Heart left ventricle (tissue), 16 donors: ENCODE measurements around the gene UBASH3A. TPM values are rescaled to one million over a fixed set of nuclear protein-coding genes. Genes with fewer than 3 reads are reported as not detected.

ENCODE experiments used
- ATAC-seq, 4 donors: fragments of 200-7000 bp; cut with Tn5 transposase; one replicate each; pipeline ENCODE4 v1.9.1; 2020 to 2022; ENCODE audit warnings: moderate library complexity in 4 of 4, mild to moderate bottlenecking in 3 of 4, moderate number of reproducible peaks in 1 of 4
- DNase-seq, 5 donors: peaks; one replicate each; pipeline ENCODE4 v3.0.0-alpha.2; 2020
- H3K27ac ChIP-seq, 12 donors: fragments of 200-600 bp; sonication (generic) in 4 of 12; one replicate each; pipeline versions ENCODE4 v1.5.0 to v1.8.0; 2016 to 2022; ENCODE audit warnings: mild to moderate bottlenecking in 2 of 12
- H3K27me3 ChIP-seq, 9 donors: fragments of 200-600 bp; sonication (generic) in 2 of 9; one replicate each; pipeline versions ENCODE4 v1.5.1 to v1.8.0; 2016 to 2022; ENCODE audit warnings: mild to moderate bottlenecking in 3 of 9
- H3K36me3 ChIP-seq, 9 donors: fragments of 200-600 bp; sonication (generic) in 2 of 9; one replicate each; pipeline versions ENCODE4 v1.5.0 to v1.8.0; 2018 to 2022; ENCODE audit warnings: mild to moderate bottlenecking in 2 of 9
- H3K4me1 ChIP-seq, 12 donors: fragments of 200-600 bp; sonication (generic) in 4 of 12; one replicate each; pipeline versions ENCODE4 v1.5.0 to v1.8.0; 2016 to 2022; ENCODE audit warnings: mild to moderate bottlenecking in 3 of 12
- H3K4me3 ChIP-seq, 12 donors: fragments of 200-600 bp; sonication (generic) in 4 of 12; one replicate each; pipeline versions ENCODE4 v1.5.0 to v1.8.0; 2017 to 2022; ENCODE audit warnings: mild to moderate bottlenecking in 9 of 12, moderate library complexity in 4 of 12
- H3K9me3 ChIP-seq, 12 donors: fragments of 200-600 bp; sonication (generic) in 4 of 12; one replicate each; pipeline versions ENCODE4 v1.5.0 to v1.8.0; 2016 to 2022; ENCODE audit warnings: mild to moderate bottlenecking in 1 of 12
- POLR2A ChIP-seq, 2 donors: fragments of 450-650 bp; IDR thresholded peaks; one replicate each; pipeline ENCODE4 v1.6.1; 2017; ENCODE audit warnings: antibody characterized with exemption in 2 of 2, mild to moderate bottlenecking in 2 of 2, moderate library complexity in 2 of 2
- WGBS, 4 donors: extraction: QIAGEN DNeasy Blood & Tissue Kit in 2 of 4; methylation state at CpG; one replicate each; pipeline versions ENCODE4 v1.1.5 to v1.1.7; 2013 to 2018; 5-methylcytosine and 5-hydroxymethylcytosine counted together
- intact Hi-C, 10 donors: fragments of 100-400 bp; cut with DNase I; formaldehyde crosslinking; loops; one replicate each; pipeline versions ENCODE4 v1.11.1 to v1.14.2; 2022
- polyA plus RNA-seq, 2 donors: library from polyadenylated mRNA; stranded (reverse); fragments of 200-250 nt; gene quantifications; one replicate each; pipeline ENCODE4 v1.2.3, GENCODE V29; 2013
- total RNA-seq, 9 donors: library from RNA; depleted of rRNA in 2 of 9; stranded (reverse); fragments of >200 nt in 2 of 9; fragmentation: NEBNext Ultra II Directional in 3 of 9; extraction: Animal tissue kit (Norgen Biotek cat#: 25700) in 3 of 9; gene quantifications; one replicate each; pipeline versions ENCODE4 v1.1.0 to v1.2.4, GENCODE V29; 2016 to 2023
- TF ChIP-seq, protein P1 (sequence below), 12 donors: fragments of 200-600 bp; sonication (generic) in 4 of 12; IDR thresholded peaks; one replicate each; pipeline versions ENCODE4 v1.5.0 to v1.8.0; 2018 to 2022; ENCODE audit warnings: antibody characterized with exemption in 12 of 12, mild to moderate bottlenecking in 5 of 12
- donor health status: ischemic (EF 13 %, LVEDD 7.1; RV severe dilation, severe dysfunction).
- donor health status: healthy with polysubstance abuse.
- donor health status: DM: no; HTN: yes; CAD: no.
- donor health status: DM: no; HTN: no; CAD: no.
- donor health status: ischemic (EF 25% LVEDD 6.9; RV normal size, moderate dysfunction).
- donor health status: ischemic (EF 25% LVEDD 5.7; RV mildly dilated, moderate dysfunction).
- donor health status: healthy.
- donor health status: DM: yes; HTN: yes; CAD: no.
- donor health status: ischemic (EF 35%, LVEDD 5.7; RV mildly dilated, moderate dysfunction).
- donor health status: nonischemic (EF 11% LVEDD 7.7; RV severe dilation, severe dysfunction).
- donor health status: DM: yes; HTN: yes; CAD: no.
- donor health status: PGD.
- donor health status: ischemic (EF 29% LVEDD 5.4; RV normal size, mild dysfunction).
- donor health status: nonischemic (EF 23%, LVEDD 6.1; RV moderate dilation, normal function).

The UBASH3A gene
- total and polyA plus RNA-seq, 11 donors = 0.04 to 2.4 (median 0.47) TPM; not detected in 7

DNA sequence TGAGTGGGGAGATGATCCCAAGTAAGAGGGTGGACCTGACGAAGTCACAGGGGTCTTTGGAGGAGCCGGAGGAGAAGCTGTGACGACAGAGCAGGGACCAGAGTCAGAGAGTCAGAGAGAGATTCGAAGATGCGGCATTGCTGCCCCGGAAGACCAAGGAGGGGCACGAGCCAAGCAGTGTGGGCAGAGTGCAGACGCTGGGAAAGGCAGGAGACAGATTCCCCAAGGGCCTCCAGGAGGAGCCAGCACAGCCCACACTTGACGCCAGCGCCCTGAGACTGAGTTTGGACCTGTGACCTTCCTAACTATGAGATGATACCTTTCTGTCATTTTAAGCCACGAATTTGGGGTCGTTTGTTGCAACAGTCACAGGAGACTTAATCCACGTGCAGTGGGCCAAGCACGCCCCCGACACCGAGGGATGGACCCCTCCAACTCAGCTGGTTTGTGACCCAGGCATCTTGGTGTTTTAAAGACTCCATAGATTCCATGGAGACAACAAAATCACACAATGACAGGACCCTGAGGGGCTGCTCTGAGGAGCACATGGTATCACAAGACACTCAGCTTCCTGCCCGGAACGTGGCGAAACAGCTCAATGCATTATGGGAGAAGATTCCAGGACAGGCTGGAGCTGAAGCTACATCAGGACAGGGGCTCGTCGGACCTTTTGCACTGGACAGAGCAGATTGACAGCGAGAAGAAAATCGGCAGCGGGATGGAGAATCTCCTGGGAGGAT, 26.3 kb upstream of the UBASH3A start:
- Histone ChIP-seq H3K27me3 (peaks cover 0 to 28% (median 3%) of the 10 kb centered on the region in 9 donors), H3K4me1 (no peaks in the 10 kb centered on the region), H3K27ac (no peak overlapping the region), H3K9me3 (peaks cover 0 to 13% (median 3%) of the 10 kb centered on the region in 12 donors), H3K4me3 (no peak overlapping the region), H3K36me3 (no peaks in the 10 kb centered on the region)
- WGBS, 4 donors = 73 to 81% (median 77%) methylated on average over 24 of the region's 24 CpGs
- DNase-seq = no peak
- no peak for ATAC-seq
- intact Hi-C loops = no loop called here
- TF ChIP-seq, protein P1, sequence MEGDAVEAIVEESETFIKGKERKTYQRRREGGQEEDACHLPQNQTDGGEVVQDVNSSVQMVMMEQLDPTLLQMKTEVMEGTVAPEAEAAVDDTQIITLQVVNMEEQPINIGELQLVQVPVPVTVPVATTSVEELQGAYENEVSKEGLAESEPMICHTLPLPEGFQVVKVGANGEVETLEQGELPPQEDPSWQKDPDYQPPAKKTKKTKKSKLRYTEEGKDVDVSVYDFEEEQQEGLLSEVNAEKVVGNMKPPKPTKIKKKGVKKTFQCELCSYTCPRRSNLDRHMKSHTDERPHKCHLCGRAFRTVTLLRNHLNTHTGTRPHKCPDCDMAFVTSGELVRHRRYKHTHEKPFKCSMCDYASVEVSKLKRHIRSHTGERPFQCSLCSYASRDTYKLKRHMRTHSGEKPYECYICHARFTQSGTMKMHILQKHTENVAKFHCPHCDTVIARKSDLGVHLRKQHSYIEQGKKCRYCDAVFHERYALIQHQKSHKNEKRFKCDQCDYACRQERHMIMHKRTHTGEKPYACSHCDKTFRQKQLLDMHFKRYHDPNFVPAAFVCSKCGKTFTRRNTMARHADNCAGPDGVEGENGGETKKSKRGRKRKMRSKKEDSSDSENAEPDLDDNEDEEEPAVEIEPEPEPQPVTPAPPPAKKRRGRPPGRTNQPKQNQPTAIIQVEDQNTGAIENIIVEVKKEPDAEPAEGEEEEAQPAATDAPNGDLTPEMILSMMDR (IDR thresholded peaks at IDR 0.05) = no peak
- TF ChIP-seq POLR2A (IDR thresholded peaks at IDR 0.05) = no peak

DNA sequence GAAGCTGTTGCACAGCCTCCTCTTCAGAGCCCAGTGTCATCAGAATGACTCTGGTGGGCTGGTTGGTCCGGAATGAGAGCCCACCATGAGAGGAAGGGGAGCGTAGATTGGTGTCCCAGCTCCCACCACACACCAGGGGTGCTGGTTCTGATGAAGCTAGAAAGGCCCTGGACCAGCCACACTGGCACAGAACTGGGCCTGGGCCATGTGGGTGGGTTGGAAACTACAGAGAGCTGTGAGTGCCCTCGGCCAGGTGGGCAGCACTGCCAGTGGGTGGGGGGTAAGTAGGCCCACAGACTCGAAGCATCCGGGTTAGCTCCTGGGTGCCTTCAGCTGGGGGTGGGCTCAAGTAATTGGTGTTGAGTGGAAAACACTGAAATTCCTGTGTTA, 25.8 kb upstream of the UBASH3A start:
- peaks cover 0 to 28% (median 3%) of the 10 kb centered on the region in 9 donors for H3K27me3 ChIP-seq
- no peak overlapping the region for H3K4me3 ChIP-seq
- ATAC-seq = no peak
- WGBS, 4 donors = 86 to 91% (median 89%) methylated on average over 5 of the region's 5 CpGs
- H3K4me1 ChIP-seq = no peaks in the 10 kb centered on the region
- H3K36me3 ChIP-seq = no peaks in the 10 kb centered on the region
- DNase-seq = no peak
- TF ChIP-seq, protein P1 (IDR thresholded peaks at IDR 0.05) = no peak
- no peak for TF ChIP-seq POLR2A (IDR thresholded peaks at IDR 0.05)
- peaks cover 0 to 15% (median 4%) of the 10 kb centered on the region in 12 donors for H3K9me3 ChIP-seq
- intact Hi-C loops = no loop called here
- H3K27ac ChIP-seq = no peak overlapping the region

DNA sequence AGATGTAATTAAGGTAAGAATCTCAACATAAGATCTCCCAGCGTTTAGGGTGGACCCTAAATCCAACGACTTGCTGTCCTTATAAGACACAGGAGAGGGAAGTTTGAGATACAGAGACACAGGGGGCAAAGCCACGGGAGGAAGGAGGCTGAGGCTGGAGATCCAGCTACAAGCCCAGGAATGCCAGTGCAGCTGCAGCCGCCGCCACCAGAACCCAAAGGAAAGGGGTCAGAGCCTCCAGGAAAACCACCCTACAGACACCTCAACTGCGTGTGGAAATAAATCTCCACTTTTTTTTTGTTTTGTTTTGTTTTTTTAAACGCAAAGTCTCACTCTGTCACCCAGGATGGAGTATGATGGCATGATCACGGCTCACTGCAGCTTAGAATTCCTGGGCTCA, 25.3 kb upstream of the UBASH3A start:
- no peaks in the 10 kb centered on the region for H3K4me1 ChIP-seq
- ATAC-seq = no peak
- H3K9me3 ChIP-seq = peaks cover 0 to 15% (median 4%) of the 10 kb centered on the region in 12 donors
- intact Hi-C loops = no loop called here
- 78 to 83% (median 80%) methylated on average over 8 of the region's 8 CpGs for WGBS, 4 donors
- H3K27me3 ChIP-seq = peaks cover 0 to 28% (median 3%) of the 10 kb centered on the region in 9 donors
- H3K4me3 ChIP-seq = no peak overlapping the region
- DNase-seq = no peak
- H3K27ac ChIP-seq = no peak overlapping the region
- H3K36me3 ChIP-seq = no peaks in the 10 kb centered on the region
- TF ChIP-seq, protein P1 (IDR thresholded peaks at IDR 0.05) = no peak
- TF ChIP-seq POLR2A (IDR thresholded peaks at IDR 0.05) = no peak

DNA sequence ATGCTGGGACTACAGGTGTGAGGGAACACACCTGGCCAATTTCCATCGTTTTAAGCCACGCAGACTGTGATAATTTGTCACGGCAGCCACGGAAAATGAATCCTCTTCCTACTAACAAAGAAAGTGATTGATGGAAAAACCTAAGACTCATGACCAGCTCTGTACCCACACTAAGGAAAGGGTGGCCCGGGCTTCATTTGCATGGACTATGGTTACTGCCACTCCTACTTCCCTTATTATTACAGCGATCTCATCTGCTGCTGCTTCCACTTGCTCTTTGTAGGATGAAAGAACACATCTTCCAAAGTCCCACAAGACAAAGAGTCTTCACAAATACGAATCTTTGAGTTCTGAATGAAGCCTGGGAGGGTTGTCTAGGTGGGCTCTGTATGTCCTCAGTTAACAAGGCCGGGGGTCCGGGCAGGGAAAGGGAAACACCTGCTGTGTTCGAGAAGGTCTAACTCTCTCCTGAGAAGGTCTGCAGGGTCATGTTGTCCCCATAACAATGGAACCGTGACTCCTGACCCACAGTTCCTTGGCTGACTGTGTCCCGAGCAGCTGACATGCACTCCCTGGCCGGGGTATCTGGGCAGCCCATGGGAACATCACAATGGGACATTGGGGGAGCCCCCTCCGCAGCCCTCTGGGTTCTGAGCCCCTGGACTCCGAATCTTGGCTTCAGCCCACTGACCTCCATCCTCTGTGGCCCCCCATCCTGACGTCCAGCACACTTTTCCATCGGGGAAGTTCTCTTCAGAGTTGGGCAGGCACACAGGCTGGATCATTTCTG, 24.1 kb upstream of the UBASH3A start:
- ATAC-seq = no peak
- intact Hi-C loops = loop anchor here in 1 of 10 donors (5.0 kb wide), 1 partner anchor 232 kb away; no protein-coding TSS in a partner anchor
- no peak for DNase-seq
- Histone ChIP-seq H3K4me1 (no peaks in the 10 kb centered on the region), H3K4me3 (no peak overlapping the region), H3K27me3 (peaks cover 0 to 19% (median 3%) of the 10 kb centered on the region in 9 donors), H3K27ac (no peak overlapping the region), H3K9me3 (peaks cover 0 to 15% (median 4%) of the 10 kb centered on the region in 12 donors), H3K36me3 (no peaks in the 10 kb centered on the region)
- TF ChIP-seq, protein P1 (IDR thresholded peaks at IDR 0.05) = no peak
- no peak for TF ChIP-seq POLR2A (IDR thresholded peaks at IDR 0.05)
- 69 to 84% (median 81%) methylated on average over 17 of the region's 17 CpGs for WGBS, 4 donors
